HL-60/S4 (cell line): ENCODE data around the gene RGSL1.

Experiments used
- in situ Hi-C: fragments of 300-500 bp; cut with MboI; formaldehyde crosslinking; loops from 2 replicates; pipeline ENCODE4 v1.14.3; 2022; ENCODE audit warnings: low sequenced_read_pairs

Gene RGSL1

DNA sequence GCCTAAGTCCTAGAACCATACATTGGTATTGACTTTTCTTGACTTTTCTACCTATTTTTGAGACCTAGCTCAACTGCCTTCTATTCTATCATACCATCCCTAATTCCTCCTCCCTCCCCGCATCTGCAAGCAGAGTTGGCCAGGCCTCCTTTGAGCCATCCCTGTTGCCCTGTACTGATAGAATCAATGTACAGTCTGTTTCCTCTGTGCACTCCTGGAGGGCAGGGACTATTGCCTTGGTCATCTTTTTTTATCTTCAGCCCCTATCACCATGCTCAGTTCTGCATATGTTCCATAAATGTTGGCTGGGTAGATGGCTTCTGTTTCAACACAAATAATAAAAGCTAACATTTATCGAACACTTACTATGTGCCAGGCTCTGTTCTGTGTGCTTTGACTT, 158.3 kb downstream of the RGSL1 start:
- in situ Hi-C loops: no loop called here

DNA sequence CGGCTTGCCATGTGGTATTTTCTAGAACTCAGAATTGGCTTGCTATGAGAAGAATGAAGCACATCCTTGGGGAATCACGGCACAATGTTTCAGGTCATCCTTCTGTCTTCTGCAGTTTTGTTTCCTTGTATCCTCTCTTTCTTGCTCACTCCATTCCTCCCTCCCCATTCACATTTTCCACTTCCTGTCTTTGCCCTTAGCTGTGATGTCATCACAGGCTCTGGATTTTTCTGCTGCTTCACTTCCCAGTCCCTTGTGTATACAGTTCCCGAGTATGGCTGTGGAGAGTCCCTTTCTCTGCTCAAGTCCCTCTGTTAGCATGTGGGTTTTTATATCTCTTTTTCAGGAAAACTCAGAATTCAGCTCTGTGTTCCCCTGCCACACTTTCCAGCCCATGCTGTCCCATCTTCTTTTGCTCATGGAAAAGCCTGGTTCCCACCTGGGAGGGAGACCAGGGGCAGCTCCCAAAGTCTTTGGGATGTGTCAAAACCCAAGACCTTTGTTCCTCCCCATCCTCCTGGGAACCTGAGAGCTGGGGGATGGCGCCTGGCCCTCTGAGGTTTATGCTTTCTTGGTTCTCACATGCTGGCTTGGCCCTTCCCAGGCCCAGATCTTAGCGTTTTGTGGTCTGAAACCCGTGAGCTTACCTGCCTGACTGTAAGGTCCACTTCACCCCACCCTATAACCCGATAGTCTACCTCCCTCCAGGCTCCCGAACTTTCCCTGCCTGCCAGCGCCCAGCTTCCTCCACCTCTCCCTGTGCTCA, 159.1 kb downstream of the RGSL1 start:
- in situ Hi-C loops: no loop called here
